ENCODE results near the gene LIPC.

The LIPC gene

DNA sequence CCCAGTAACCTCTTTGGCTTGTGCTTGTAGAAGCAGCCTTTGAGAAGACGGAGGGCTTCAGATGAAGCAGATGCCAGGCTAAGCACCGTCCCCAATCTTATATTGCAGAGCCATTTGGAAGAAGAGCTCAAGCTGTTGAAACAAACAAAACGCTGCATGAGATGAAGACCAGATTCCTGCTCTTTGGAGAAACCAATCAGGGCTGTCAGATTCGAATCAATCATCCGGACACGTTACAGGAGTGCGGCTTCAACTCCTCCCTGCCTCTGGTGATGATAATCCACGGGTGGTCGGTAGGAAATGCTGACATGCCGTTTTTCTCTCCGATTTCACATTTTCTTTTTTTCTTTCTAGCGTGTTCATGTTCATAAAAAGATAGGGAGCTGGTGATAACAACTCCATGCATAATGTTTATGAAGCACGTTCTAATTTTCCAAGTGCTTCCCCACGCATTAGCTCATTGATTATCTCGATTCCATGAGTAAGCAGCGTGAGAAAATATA, 106.5 kb downstream of the LIPC start:
- DNase-seq (ENCODE audit: low read depth, low spot score): no peak

DNA sequence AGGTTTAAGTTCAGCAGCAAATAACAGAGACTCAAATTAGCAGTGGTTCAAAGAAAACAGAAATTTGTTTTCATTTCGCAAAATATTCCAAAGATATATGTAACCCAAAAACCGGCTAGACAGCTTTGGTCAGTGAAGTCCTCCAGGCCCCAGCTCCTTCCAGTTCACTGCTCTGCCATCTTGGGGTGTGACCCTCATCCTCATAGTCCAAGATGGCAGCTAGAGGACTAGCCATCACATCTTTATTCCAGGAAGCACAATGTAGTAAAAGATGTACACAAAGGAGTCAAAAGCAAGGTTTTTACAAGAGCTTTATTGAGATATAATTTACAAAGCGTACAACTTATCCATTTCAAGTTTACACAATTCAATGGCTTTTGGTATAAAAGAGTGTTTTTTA, 107.1 kb downstream of the LIPC start:
- no peak for DNase-seq (ENCODE audit: low read depth, low spot score)

DNA sequence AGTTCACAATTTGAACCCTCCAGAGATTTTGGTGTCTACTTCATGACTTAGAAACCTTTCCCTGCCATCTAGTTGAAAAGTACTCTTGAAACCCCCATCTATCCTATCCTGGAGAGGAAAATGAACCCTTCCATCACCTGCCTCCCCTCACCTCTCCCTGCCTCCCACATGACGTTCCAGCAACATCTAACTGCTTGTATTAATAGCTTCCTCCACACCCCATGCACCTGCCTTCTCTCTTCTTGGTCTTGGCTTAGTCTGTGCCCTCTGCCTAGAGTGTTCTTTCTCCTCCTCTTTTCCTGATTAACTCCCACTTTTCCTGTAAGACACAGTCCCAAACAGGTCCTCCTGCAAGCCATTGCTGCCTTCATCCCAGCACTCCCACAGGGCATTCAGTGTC, 107.8 kb downstream of the LIPC start:
- no peak for DNase-seq (ENCODE audit: low read depth, low spot score)

DNA sequence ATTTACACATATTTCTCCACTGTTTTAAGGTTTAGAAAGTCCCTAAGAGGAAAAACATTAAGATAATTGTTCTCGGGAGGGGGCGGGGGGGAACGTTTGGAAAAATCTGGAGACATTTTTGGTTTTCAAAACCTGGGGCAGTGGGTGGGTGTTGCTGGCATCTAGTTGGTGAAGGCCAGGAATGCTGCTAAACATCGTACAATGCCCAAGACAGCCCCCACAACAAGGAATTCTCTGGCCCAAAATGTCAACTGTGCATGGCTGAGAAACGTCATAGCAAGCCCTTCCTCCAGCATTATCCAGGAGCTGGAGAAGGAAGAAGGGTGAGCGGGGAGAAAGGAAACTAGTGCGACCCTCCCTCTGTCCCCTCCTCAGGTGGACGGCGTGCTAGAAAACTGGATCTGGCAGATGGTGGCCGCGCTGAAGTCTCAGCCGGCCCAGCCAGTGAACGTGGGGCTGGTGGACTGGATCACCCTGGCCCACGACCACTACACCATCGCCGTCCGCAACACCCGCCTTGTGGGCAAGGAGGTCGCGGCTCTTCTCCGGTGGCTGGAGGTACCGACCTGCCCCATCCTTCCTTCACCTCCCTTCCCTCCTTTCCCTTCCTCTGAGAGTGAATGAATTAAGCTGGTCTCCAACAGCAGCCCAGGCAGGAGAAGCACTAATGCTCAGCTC, 109.8 kb downstream of the LIPC start:
- no peak for DNase-seq (ENCODE audit: low read depth, low spot score)

DNA sequence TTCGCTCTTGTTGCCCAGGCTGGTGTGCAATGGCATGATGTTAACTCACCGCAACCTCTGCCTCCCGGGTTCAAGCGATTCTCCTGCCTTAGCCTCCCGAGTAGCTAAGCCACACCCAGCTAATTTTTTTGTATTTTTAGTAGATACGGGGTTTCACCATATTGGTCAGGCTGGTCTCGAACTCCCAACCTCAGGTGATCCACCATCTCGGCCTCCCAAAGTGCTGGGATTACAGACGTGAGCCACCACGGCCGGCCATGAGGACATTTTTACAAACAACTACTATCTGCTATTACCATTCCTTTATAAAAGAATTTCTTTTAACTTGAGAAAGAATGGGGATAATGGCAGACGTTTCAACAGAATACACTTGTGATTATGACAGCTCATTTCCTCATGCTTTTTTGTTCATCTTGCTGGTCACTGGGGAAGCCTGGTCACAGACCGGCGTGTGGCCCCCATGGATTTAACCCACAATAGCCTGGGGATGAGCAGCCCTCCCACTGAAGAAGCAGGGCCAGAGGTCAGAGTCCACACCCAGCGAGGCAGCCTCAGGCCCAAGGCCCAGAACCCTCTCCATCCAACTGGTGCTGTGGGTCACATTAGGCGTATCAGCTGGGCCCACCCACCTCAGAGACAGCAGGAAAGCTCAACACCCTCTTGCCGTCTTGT, 112.0 kb downstream of the LIPC start:
- no peak for DNase-seq (ENCODE audit: low read depth, low spot score)

DNA sequence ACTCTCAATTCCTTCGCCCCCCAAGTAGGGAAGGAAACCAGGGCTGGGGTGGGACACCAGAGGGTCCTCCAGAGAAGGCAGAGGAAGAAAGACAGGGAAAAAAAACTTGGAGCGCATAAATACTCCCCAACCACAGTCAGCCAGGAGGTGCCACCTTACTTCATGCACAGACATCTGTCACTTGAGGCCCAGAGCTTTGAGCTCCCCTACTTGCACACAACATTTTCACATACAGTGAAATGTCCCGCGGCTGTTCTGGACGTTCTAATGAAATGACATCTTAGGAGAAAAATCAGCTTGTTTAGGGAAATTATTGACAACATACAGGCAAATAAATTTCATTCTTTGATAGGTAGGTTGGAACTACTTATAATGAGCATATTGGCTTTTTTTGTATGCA, 113.0 kb downstream of the LIPC start:
- no peak for DNase-seq (ENCODE audit: low read depth, low spot score)

DNA sequence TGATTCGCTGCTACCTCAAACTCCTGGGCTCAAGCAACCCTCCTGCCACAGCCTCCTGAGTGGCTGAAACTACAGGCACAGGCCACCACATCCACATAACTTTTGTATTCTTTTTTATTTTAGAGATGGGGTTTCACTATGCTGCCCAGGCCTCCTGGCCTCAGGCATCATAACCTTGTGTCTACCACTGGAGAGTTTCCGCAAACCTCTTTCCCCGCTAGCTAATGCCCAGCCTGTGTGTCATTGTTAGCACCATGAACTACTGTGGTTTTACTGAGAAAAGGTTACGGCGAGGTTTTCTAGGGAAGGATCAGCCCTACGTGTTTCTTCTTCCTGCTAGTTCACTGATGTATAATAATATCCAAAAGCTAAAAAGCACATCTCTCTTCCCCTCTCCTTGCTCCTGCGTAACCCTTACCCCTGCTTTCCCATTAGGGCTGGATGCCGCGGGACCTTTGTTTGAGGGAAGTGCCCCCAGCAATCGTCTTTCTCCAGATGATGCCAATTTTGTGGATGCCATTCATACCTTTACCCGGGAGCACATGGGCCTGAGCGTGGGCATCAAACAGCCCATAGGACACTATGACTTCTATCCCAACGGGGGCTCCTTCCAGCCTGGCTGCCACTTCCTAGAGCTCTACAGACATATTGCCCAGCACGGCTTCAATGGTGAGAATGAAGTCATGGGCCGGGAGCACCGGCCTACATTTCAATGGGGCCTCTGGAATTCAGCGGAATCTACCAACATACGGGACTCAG, 113.7 kb downstream of the LIPC start:
- DNase-seq (ENCODE audit: low read depth, low spot score): no peak

DNA sequence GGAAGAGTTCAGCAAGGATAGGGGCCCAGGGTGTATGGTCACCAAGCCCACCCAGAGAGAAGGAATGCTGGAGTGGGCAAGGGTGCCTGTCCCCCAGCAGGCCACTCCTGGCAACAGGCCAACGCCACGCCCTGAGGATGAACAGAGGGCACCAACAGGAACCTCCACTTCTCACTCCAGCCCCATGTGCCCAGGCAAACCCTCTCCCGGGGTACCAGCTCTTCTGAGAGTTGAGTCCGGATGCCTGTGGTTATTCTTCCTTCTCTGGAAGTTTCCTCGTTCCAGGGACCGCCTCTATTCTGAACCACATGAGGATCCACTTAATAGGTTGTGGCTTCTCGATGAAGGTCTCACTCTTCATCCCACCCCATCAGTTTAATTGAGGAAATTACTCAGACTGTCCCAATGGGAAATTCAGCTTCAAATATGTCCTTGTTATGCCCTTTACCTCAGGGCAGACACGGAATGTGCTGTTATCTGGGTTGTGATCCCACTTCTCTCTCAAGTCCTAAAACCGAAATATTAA, 114.3 kb downstream of the LIPC start:
- no peak for DNase-seq (ENCODE audit: low read depth, low spot score)

DNA sequence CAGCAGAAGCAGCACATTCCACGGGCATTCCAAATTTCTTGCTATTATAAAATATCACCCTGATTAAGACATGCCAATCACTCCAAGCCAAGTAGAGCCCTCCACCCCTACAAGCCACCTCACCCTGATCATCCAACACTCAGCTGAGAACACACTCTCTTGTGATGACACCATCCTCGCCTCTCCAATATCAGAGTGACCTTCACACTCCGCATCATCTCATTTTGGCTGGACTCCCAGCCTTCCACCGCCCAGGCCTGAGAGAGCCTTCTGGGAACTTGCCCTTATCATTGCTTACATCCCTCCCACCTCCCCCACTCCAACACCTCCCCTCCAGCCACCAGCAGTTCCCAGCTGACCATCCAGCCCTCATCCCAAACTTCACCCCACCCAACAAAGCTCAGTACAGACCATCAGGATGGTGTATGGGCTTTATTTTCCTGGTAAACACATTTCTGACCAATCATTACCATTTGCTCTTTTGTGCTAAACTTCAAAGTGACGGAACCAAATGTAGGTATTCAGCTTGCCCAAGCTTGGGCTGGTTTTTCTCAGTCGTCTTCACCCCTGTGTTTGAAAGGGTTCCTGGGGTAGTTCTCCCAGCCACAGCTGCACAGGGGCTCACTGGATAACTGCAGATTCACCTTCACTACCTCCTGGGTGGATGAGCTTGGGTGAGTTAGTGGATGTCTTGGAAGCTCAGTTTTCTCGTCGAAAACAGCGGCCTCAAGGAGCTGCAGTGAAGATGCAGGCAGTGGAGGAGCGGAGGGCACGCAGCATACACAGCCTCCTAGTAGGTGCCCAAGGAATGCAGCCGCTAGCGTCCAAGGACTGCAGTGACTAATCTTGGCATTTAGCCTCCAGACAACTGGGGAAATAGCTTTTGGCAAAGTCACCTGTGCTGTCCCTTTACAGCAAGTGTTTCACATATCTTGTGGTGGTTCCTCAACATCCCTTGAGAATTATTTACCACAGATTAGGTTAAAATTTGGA, 115.1 kb downstream of the LIPC start:
- no peak for DNase-seq (ENCODE audit: low read depth, low spot score)

DNA sequence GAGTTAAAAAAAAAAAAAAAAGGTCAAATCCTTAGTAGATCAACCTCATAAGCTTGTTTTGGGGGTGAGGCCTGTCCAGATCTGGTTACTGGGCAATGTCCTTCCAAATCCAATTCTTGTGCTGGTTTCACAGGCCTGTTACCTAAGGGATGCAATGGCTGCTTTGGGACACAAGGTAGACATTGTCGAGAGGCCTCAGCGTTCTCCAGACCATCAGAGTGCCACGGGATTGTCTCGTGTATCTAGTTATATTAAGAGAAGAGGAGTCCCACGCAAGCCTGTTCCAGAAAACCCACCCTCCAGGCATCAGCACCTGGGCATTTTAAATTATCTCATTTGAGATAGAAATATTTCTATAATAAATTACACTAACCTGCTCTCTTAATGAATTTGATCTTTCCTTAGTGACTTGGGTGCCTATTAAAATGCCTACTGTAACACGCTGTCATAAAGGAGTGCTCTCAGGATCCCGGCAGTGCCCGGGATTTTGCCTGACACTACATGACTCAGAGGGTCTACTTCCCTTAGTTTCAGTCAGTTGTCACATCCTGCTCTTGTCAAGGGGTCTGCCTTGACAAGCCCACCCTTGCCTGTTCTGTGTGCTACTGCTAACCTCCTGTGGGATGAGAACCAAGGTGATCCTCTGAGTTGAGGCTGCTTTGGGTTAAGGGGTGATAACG, 116.0 kb downstream of the LIPC start:
- DNase-seq (ENCODE audit: low read depth, low spot score): no peak

DNA sequence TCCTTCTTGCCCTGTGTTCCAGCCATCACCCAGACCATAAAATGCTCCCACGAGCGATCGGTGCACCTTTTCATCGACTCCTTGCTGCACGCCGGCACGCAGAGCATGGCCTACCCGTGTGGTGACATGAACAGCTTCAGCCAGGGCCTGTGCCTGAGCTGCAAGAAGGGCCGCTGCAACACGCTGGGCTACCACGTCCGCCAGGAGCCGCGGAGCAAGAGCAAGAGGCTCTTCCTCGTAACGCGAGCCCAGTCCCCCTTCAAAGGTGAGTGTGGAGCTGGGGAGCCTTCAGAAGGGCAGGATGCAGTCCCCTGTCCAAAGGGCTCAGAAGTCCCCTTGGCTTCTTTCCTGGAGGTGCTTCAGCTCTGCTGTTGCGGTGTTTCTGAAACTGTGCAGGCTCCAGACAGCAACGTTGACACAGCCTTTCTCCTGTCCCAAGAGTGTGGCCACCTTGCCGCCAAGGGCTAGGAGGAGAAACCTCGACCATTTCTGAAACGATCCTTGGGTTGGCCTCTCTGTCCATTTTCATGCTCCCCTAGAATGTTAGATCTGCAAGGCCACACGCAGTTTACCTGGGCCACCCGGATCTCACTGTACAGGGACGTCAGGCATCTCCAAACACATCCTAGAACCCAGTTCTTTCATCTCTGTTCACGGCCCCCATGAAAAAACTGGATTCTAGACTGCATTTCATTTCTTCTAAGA, 116.7 kb downstream of the LIPC start:
- DNase-seq (ENCODE audit: low read depth, low spot score): no peak

DNA sequence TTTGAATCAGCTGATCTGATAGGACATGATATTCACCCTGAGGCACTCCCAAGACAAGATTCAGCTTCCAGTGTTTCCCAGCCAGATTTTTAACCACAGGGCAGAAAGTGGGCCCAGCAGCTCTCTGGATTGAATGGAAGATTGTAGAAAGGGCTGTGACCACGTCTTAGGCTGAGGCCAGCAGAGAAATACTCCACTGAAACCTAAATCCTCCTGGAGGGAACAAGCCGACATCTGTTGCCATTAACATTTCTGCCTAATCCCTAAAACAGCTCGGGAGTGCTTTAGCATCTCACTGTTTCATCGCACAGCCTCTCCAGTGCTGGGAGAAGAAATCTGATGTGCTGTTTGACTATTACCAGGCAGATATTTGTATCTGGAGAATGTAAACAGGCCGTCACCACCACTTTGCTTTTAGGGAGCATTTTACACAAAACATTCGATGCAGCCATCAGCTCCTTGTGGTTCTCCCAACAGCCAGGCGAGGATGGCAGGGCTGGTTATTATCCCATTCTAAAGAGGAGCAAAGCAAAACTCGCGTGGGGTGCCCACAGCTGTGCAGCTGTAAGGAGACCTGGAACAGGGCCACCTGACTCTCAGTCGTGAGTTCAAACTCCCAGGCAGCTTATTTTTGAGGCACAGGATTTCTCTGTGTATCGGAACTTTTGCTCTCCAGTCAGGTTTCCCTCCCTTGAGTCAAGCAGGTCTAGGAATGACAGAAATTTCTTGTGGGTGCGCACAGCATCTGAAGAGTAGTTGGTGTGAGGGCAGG, 117.4 kb downstream of the LIPC start:
- no peak for DNase-seq (ENCODE audit: low read depth, low spot score)

DNA sequence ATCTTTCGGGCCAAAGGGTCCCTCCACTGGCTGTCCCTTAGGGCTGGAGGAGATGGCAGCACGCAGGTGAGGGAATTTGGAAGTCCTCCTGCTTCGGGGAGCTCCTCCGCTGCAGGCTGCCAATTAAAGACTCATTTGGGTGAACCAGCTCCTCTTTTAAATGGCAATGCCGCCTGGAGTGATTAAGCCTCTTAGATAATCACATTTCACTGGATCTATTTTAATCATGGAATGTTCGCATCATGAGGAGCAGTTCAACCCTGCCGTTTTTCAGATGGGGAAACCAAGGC, 117.9 kb downstream of the LIPC start:
- DNase-seq (ENCODE audit: low read depth, low spot score): no peak

DNA sequence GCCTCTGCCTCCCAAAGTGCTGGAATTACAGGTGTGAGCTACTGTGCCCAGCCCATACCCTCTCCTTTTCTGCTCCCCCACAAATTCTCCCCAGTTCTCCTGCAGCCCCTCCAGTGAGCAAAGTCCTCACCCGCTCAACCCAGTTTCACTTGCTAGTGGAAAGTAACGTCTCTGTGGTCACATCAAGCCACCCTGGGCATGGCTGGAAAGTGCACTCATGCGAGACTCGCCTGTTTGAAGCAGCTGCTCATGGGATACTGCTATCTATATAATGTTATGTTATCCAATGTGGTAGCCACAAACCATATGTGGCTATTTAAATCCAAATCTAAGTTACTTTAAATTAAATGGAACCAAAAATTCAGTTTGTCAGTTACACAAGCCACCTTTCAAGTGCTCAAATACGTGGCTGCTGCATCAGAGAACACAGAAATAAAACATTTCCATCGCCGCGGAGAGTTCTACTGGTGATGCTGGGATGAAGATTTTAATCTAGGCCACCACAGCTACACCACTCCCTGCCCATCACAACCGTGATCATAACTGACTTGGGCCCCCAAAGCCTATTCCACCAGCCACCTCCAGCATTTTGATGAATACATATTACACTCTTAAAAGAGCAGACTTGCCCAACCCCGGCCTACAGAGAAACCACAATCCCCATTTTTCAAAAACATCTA, 119.4 kb downstream of the LIPC start:
- DNase-seq (ENCODE audit: low read depth, low spot score): no peak

DNA sequence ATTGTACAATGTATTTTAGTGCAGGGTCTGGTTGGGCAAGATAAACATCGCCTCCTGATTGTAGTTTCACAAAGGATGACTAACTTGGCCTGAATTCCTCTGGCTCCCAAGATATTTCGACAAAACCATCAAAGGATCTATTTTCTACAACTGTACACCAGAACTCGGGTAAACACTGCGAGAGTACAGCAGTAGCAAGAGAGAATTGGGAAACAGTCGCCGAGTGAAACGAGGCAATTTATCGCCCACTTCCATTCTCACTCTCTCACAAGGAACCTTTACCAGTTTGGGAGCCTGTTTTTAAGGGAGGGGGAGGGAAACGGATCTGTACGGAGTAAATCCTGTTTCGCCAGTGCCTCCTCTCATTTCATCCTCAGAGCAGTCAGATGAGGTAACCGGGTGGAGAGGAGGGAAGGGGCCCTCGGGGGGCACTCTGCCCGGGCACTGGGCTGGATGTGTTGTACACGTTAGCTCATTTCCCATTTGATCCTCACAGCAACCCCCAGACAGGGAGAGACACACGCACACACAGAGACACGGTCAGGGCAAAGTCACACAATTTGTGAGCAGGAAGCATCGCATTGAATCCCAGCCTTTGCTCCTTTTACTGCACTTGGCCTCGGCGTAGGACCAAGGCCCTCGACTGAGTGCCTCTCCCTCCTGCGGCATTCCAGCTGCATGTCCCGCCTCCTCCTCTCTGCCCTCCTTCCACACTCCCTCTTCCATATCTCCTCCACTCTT, 120.1 kb downstream of the LIPC start:
- peak; percentile 55 for DNase-seq (ENCODE audit: low read depth, low spot score)

DNA sequence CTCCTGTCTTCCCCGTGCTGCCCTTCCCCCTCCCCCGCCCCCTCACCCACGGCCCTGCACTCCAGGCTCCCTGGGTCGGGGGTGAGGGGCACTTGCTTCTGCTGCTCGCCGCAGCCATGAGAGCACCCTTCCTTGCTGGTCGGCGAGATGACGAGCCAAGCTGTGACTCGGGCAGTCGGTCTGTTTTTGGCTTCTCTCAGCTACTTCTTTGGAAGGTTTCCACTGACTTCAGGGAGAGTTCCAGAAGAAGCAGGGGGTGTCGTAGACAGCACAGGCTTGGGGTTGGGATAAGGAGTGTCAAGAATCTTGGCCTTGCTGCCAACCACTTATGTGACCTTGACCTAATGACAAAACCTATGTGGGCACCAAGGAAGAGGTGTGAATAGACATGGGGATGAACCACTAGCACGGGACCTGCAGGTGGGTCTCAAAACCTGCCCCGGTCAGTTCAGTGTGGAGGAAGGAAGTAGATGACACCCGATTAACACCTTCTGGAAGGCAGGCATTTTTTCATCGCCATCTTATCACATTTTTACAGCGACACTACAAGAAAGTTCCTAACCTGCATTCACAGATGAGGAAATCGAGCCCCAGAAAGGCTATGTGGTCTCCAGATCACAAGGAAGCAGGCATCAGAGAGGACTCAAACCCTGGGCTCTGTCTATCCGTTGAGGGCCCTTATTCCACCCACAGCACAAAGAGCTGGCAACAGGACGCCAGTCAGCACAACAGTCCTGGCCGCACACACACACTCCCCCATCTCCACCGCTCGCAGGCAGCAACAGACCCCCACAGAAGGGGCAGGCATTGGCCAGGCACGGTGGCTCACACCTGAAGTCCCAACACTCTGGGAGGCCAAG, 120.9 kb downstream of the LIPC start:
- DNase-seq (ENCODE audit: low read depth, low spot score): no peak

DNA sequence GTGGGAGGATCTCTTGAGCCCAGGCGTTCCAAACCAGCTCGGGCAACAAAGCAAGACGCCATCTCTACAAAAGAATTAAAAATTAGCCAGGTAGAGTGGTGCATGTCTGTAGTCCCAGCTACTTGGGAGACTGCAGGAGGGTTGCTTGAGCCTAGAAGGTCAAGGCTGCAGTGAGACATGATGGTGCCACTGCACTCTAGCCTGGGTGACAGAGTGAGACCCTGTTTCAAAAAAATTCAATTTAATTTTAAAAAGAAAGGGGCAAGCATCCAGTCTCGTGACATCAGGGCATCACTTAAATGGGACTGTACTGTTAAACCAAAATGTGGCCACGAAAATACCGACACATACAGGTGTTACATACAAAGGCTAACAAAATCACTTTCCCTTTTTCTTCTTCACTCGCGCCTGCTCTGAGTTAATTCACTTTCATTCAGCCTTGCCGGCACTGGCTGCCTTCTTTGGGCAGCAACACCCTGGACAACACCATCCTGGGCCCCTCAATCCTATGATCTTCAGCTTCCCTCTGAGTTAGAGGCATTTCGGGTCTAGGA, 121.7 kb downstream of the LIPC start:
- DNase-seq (ENCODE audit: low read depth, low spot score): no peak
